ENCODE results near the gene IFNA6.

- TF ChIP-seq CTCF (IDR thresholded peaks at IDR 0.05 in 2 of 3, conservative IDR thresholded peaks at IDR 0.05 in 1 of 3; ENCODE audit: borderline replicate concordance in 1 of 3, insufficient read depth in 1 of 3, low read depth in 2 of 3, low read length in 2 of 3) (0 out of 6 replicates have a peak, but pooled peaks of 1 of the 3 experiments have one; percentile 5), POLR2A (IDR thresholded peaks at IDR 0.05; ENCODE audit: borderline replicate concordance, extremely low read depth, insufficient read depth, insufficient read length) (no peak), EZH2phosphoT487 (IDR thresholded peaks at IDR 0.05; ENCODE audit: borderline replicate concordance) (no peak), EZH2 (IDR thresholded peaks at IDR 0.05) (no peak), ATF3 (IDR thresholded peaks at IDR 0.05) (no peak), RAD21 (IDR thresholded peaks at IDR 0.05; ENCODE audit: low read depth) (peak; percentile 13; the same call in 1 of the 2 replicates), CEBPB (IDR thresholded peaks at IDR 0.05; ENCODE audit: low read depth) (no peak), ELF1 (IDR thresholded peaks at IDR 0.05; ENCODE audit: borderline replicate concordance, low read depth) (peak; percentile 26; the same call in 1 of the 2 replicates), YY1 (IDR thresholded peaks at IDR 0.05; ENCODE audit: extremely low read depth, insufficient replicate concordance, low read depth, low read length) (no peak), TCF7L2 (IDR thresholded peaks at IDR 0.05; ENCODE audit: borderline replicate concordance, extremely low read depth, insufficient read depth, insufficient read length) (no peak)
These were observed 33.8 kb downstream of the IFNA6 start for GRCh38 chr9:21316860-21317259.
